Astrocyte (in vitro differentiated cells and primary cell): ENCODE measurements around the gene ZMYM4. TPM values are rescaled to one million over a fixed set of nuclear protein-coding genes. Genes with fewer than 3 reads are reported as not detected.

Experiments used
- DNase-seq: peaks from one replicate; pipeline ENCODE4 v3.0.0-alpha.2; 2010; ENCODE audit warnings: low read depth
- FAIRE-seq: peaks from 2 replicates; lab custom pipeline; 2011; peaks lifted over from hg19 to GRCh38; lab: Jason Lieb, UNC
- H2AFZ ChIP-seq: 2 replicates; pipeline ENCODE4 v1.6.0; 2012; ENCODE audit warnings: low read depth, low read length, inconsistent platforms
- H3K27ac ChIP-seq: 2 replicates; pipeline ENCODE4 v1.5.1; 2011; ENCODE audit warnings: low read depth, low read length, inconsistent platforms
- H3K27me3 ChIP-seq: 2 replicates; pipeline ENCODE4 v1.6.0; 2011; ENCODE audit warnings: low read length, inconsistent platforms; ENCODE audit not compliant: insufficient read depth
- H3K36me3 ChIP-seq: 2 replicates; pipeline ENCODE4 v1.5.1; 2011; ENCODE audit warnings: low read length, inconsistent platforms; ENCODE audit not compliant: insufficient read depth
- H3K4me1 ChIP-seq: 2 replicates; pipeline ENCODE4 v1.5.1; 2011; ENCODE audit warnings: low read length, inconsistent platforms; ENCODE audit not compliant: insufficient read depth
- H3K4me2 ChIP-seq: 2 replicates; pipeline ENCODE4 v1.6.0; 2012; ENCODE audit warnings: low read length, inconsistent platforms
- H3K4me3 ChIP-seq: 2 replicates; pipeline ENCODE4 v1.5.1; 2011; ENCODE audit warnings: low read depth, mild to moderate bottlenecking, low read length, inconsistent platforms; ENCODE audit not compliant: insufficient read depth
- H3K79me2 ChIP-seq: 2 replicates; pipeline ENCODE4 v1.6.0; 2012; ENCODE audit warnings: mild to moderate bottlenecking, low read length, inconsistent platforms; ENCODE audit not compliant: insufficient read depth
- H3K9ac ChIP-seq: 2 replicates; pipeline ENCODE4 v1.6.0; 2012; ENCODE audit warnings: mild to moderate bottlenecking, low read length, inconsistent platforms
- H3K9me3 ChIP-seq: 2 replicates; pipeline ENCODE4 v1.5.1; 2012; ENCODE audit warnings: low read depth, mild to moderate bottlenecking, low read length, inconsistent platforms; ENCODE audit not compliant: insufficient read depth
- H4K20me1 ChIP-seq: 2 replicates; pipeline ENCODE4 v1.6.0; 2012; ENCODE audit warnings: low read length, inconsistent platforms; ENCODE audit not compliant: insufficient read depth
- H3K27ac Mint-ChIP-seq: one replicate; pipeline ENCODE4 v1.8.0; 2021; ENCODE audit warnings: mild to moderate bottlenecking, mixed read lengths; ENCODE audit not compliant: unreplicated experiment
- H3K27me3 Mint-ChIP-seq: one replicate; pipeline ENCODE4 v1.8.0; 2021; ENCODE audit warnings: low read depth, mixed read lengths; ENCODE audit not compliant: unreplicated experiment
- H3K36me3 Mint-ChIP-seq: one replicate; pipeline ENCODE4 v1.8.0; 2021; ENCODE audit warnings: low read depth, mixed read lengths; ENCODE audit not compliant: unreplicated experiment
- H3K4me1 Mint-ChIP-seq: one replicate; pipeline ENCODE4 v1.8.0; 2021; ENCODE audit warnings: low read depth, mixed read lengths; ENCODE audit not compliant: unreplicated experiment
- H3K4me3 Mint-ChIP-seq: one replicate; pipeline ENCODE4 v1.8.0; 2021; ENCODE audit warnings: mild to moderate bottlenecking, moderate library complexity, mixed read lengths; ENCODE audit not compliant: unreplicated experiment
- H3K9me3 Mint-ChIP-seq: one replicate; pipeline ENCODE4 v1.8.0; 2021; ENCODE audit warnings: mild to moderate bottlenecking, mixed read lengths; ENCODE audit not compliant: unreplicated experiment
- CTCF ChIP-seq: IDR thresholded peaks from 2 replicates; pipeline ENCODE4 v1.5.1; 2011; ENCODE audit warnings: low read depth, mild to moderate bottlenecking, inconsistent platforms, low read length, moderate library complexity; ENCODE audit not compliant: insufficient read depth
- EZH2 ChIP-seq: IDR thresholded peaks from 2 replicates; pipeline ENCODE4 v1.6.1; 2012; ENCODE audit warnings: mild to moderate bottlenecking, low read length, inconsistent platforms; ENCODE audit not compliant: insufficient read depth
- total RNA-seq: library from RNA; stranded (reverse); gene quantifications from 2 replicates; pipeline ENCODE4 v1.2.1, GENCODE V29; 2021

ZMYM4 gene
- total RNA-seq, 1 donor from 2014 or later = 65.5 TPM

- H3K79me2 ChIP-seq = peaks cover 71% of the 10 kb centered on the region
- no peak for FAIRE-seq
These were observed 31.9 kb downstream of the ZMYM4 start for GRCh38 chr1:35300376-35300775.

DNA sequence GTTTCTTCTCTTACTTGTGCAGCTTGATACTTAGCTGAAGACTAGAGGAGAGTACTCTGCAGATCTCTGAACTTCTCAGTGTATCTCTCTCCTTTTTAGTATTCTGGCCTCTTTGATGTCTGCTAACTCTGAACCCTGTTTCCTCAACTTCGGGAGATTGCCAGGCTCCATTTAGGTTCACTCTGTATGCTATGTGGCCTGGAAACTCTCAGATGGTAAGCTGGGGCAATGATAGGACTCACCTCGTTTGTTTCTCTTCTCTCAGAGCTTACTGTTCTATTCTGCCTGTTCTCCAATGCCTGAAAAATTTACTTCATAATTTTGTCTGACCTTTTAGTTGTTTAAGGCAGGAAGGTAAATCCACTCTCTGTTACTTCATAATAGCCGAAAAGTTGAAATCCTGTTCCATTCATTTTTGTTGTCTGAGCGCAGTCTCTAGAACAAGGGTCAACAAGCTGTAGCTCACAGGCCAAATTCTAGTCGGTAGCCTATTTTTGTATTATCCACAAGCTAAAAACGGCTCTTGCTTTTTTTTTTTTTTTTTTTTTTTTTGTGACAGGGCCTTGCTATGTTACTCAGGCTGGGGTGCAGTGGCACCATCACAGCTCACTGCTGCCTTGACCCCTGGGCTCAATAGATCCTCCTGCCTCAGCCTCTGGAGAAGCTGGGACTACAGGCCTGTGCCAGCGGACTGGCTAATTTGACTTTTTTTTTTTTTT is 33.3 kb downstream of the ZMYM4 start:
- no peak for FAIRE-seq
- peaks cover 4% of the 10 kb centered on the region for H3K4me1 Mint-ChIP-seq
- TF ChIP-seq EZH2 = no peak
- TF ChIP-seq CTCF = no peak

More at GRCh38 chr1:35300376-35300775, 31.9 kb downstream of the ZMYM4 start:
- Mint-ChIP-seq H3K36me3 (peaks cover 7% of the 10 kb centered on the region), H3K4me3 (no peak overlapping the region), H3K27me3 (no peaks in the 10 kb centered on the region), H3K27ac (no peak overlapping the region), H3K9me3 (no peaks in the 10 kb centered on the region), H3K4me1 (peaks cover 4% of the 10 kb centered on the region)
- H3K36me3 ChIP-seq = no peaks in the 10 kb centered on the region
- H3K27me3 ChIP-seq = no peaks in the 10 kb centered on the region
- TF ChIP-seq EZH2 (no peak), CTCF (no peak)
- no peaks in the 10 kb centered on the region for H3K9me3 ChIP-seq
- H3K27ac ChIP-seq = no peak overlapping the region
- no peak for DNase-seq
- H3K4me1 ChIP-seq = no peaks in the 10 kb centered on the region
- no peak overlapping the region for H3K4me2 ChIP-seq
- H2AFZ ChIP-seq = no peak overlapping the region
- no peak overlapping the region for H3K4me3 ChIP-seq
- peaks cover 71% of the 10 kb centered on the region for H4K20me1 ChIP-seq
- no peak overlapping the region for H3K9ac ChIP-seq

DNA sequence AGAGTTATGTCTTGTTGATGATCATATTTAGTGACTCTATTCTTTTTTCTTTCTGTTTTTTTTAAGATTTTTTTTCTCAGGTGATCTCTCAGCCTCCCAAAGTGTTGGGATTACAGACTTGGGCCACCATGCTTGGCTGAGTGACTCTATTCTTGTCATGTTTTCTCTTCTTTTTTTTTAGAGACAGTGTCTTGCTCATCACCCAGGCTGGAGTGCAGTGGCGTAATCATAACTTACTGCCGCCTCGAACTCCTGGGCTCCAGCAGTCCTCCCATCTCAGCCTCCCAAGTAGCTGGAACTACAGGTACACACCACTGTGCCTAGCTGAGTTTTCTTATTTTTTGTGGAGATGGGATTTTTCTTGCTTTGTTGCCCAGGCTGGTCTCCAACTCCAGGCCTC is 36.9 kb downstream of the ZMYM4 start:
- Mint-ChIP-seq H3K9me3 (no peaks in the 10 kb centered on the region), H3K36me3 (peaks cover 5% of the 10 kb centered on the region), H3K4me3 (no peak overlapping the region), H3K27me3 (no peaks in the 10 kb centered on the region), H3K27ac (no peak overlapping the region), H3K4me1 (peaks cover 4% of the 10 kb centered on the region)
- no peak for DNase-seq
- Histone ChIP-seq H3K9me3 (no peaks in the 10 kb centered on the region), H3K36me3 (no peaks in the 10 kb centered on the region), H3K4me1 (no peaks in the 10 kb centered on the region), H3K9ac (no peak overlapping the region), H2AFZ (no peak overlapping the region), H3K27ac (no peak overlapping the region), H3K4me3 (no peak overlapping the region), H3K4me2 (no peak overlapping the region), H3K79me2 (peaks cover 86% of the 10 kb centered on the region), H3K27me3 (no peaks in the 10 kb centered on the region), H4K20me1 (peaks cover 63% of the 10 kb centered on the region)
- FAIRE-seq = no peak
- TF ChIP-seq CTCF (no peak), EZH2 (no peak)

More for the DNA sequence above, 33.3 kb downstream of the ZMYM4 start:
- Histone ChIP-seq H3K9ac (no peak overlapping the region), H3K4me2 (no peak overlapping the region), H3K27me3 (no peaks in the 10 kb centered on the region), H3K36me3 (no peaks in the 10 kb centered on the region), H2AFZ (no peak overlapping the region), H3K4me3 (no peak overlapping the region), H3K27ac (no peak overlapping the region), H3K9me3 (no peaks in the 10 kb centered on the region), H3K79me2 (peaks cover 72% of the 10 kb centered on the region), H4K20me1 (peaks cover 72% of the 10 kb centered on the region), H3K4me1 (no peaks in the 10 kb centered on the region)
- Mint-ChIP-seq H3K4me3 (no peak overlapping the region), H3K36me3 (peaks cover 3% of the 10 kb centered on the region), H3K27ac (no peak overlapping the region), H3K27me3 (no peaks in the 10 kb centered on the region), H3K9me3 (no peaks in the 10 kb centered on the region)
- no peak for DNase-seq
